ENCODE measurements around the gene SLC25A12.
"Not testable (repeated sequence)": the region's sequence is repeated elsewhere in the genome, so short reads cannot be mapped to it uniquely, and the experiment has no call there.

The SLC25A12 gene

DNA sequence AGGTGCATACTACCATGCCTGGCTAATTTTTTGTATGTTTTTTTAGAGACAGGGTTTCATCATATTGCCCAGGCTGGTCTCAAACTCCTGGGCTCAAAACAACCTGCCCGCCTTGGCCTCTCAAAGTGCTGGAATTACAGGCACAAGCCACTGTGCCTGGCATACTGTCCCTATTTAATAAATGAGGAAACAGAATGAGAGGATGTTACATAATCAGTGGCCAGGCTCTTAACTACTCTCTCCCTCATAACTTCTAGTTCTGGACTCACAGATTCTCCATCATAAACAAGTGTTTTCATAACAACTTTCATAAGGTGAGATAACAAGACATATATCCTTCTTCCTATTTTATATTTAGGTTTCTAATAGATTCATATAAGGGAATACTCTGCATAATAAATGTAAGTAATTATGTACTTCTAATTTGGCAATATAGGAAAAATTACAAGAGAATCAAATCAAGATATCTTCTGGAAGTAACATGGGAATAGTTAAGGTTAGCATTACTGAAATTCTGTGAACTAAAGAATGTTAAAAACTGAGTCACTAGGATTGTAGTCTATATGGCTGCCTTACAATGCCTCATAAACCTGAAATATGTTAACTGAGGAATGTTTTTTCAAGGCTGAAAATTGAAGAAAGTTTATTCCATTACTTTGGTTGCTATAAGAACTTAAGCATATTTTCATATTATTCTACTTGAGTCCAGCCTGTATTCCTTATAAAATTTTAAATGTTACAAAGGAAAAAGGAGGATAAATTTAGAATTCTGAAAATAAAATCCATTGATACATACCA lies 71.3 kb downstream of the SLC25A12 start:
- no peak for DNase-seq (ENCODE audit: low spot score)

DNA sequence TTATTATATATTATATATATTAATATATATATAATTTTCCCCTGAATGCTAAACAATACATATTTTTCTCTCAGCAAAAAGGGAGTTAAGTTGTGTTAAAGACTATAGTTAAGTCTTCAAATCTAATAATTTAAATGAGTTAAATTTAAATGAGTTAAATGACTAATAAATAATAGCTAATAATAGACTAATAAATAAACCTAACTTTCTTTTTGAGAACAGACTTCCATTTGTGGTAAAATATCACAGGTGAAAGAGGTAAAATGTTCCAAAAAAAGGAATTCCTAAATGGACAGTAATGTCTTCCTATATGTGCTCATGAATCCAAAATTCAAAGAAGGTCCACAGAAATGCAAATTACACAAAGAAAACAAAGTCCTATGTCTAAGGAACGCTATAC lies 74.6 kb downstream of the SLC25A12 start:
- DNase-seq (ENCODE audit: low spot score): no peak

DNA sequence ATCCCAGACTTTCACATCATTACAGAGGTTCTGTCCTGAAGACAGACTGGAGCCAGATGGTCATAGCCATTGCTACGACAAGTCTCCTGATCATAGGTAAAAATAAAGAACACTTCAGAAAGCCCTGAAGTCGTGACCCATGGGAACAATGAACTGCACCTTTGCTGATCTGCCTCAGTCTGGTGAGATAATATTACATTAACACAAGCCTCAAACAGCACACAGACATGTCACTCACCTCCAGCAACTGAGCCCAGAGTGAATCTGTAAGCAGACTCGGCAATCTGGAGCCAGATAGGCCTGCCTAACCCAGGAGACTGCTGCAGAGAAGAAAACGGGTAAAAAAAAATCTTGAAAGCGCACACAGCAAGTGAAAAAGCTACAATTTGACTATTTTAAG lies 79.2 kb downstream of the SLC25A12 start:
- no peak for DNase-seq (ENCODE audit: low spot score)

DNA sequence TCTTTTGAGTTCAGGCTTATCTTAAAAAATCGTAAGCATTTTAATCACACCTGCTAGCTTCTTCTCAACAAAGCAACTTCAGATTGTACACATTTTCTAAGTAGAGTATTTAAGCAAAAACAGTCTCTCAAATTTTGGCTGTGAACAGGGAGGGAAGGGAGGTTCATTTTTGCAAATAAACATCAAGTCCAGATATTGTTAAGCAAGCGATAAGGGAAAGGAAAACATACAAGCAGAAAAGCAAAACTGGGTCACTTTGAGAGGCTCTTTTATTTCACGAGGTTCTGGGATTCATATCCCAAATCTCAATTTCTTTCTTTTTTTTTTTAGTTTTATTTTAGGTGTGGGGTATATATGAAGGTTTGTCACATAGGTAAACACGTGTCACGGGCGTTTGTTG lies 79.9 kb downstream of the SLC25A12 start:
- no peak for DNase-seq (ENCODE audit: low spot score)

DNA sequence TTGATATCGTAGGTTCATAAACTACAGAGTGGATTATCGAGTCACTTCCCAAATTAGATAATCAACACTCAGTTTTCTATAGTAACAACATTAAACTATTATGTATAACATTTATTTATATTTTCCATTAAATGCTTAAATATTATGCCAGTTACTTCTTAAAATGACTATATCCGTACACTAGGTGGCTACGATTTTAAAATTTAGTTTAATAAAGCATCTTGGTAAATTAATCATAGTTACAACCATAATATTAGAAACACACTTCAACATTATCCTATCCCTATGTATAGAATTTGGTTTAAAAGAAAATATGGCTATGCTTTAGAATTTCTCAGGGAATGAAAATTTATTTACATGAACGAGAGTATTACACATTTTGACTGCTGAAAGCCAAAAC lies 80.3 kb downstream of the SLC25A12 start:
- no peak for DNase-seq (ENCODE audit: low spot score)

DNA sequence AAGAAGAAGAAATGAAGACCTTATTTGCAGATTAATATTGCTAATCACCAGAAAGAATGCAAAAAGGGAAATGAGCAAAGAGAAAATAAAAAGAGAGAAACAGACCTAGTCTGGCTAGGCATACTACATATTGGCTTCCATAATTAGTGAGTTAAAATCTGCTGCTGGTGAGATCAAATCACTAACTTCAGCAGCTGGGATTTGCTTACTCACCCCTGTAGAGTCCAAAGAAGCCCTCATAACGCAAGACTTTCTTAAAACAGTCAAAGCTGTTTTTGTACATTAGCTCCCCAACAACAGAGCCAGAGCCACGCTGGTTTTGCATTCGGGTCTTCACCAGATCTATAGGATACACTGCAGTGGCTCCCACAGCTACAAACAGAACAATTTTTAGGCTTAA lies 80.9 kb downstream of the SLC25A12 start:
- DNase-seq (ENCODE audit: low spot score): no peak

DNA sequence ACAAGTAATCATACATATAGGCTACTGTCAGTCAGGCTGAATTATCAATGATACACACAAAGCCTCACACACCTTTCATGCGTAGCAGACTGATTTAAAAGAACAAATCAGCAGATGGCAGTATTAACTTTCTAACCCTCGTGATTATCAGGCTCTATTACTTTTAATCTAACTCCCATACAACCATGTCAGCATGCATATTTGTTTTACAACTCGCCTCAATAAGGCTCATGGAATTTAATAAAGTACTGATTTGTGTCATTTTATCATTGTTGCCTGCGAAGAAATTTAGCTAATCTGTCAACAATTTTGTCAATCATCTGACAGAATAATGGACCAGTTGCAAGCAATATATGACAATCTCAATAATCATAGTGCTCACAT lies 82.8 kb downstream of the SLC25A12 start:
- DNase-seq (ENCODE audit: low spot score): peak; percentile 21

DNA sequence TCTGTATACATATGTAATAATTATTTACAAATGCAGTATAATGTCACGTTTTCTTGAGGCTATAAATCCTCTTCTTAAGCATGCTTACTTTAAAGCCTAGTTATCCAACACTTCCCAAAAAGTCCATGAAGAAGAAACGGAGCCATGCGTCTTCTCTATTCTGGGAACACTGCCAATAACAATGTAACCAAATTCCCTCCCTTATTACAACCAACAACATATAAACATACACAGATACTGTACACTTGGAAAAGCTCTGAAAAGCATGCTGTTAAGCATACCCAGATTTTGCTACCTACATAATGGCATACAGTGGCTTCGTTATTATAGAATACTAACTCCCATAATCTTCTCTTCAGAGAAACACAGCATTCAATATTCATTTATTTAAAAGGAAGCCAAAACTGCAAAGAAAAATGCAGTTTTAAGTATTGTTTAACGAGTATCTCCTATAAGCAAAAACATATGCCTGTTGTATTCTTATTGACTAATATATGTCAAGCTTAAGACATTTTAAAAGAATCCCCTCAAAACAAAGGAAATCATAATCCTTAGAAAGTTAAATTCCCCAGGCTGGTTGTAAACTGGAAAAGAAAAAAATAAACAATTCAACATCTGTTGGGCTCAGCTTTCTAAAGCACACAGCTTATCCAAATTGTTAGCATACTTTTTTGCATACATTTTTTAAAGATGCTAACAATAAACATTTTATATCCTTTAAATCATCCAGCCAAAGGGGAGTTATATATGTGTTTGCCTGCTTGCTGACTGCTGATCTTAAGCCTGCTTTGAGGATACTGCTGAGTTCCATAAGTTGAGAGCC lies 83.4 kb downstream of the SLC25A12 start:
- DNase-seq (ENCODE audit: low spot score): no peak

DNA sequence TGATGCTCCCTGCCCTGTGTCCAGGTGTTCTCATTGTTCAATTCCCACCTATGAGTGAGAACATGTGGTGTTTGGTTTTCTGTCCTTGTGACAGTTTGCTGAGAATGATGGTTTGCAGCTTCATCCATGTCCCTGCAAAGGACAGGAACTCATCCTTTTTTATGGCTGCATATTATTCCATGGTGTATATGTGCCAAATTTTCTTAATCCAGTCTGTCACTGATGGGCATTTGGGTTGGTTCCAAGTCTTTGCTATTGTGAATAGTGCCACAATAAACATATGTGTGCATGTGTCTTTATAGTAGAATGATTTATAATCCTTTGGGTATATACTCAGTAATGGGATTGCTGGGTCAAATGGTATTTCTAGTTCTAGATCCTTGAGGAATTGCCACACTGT lies 85.2 kb downstream of the SLC25A12 start:
- not testable (repeated sequence) for DNase-seq (ENCODE audit: low spot score)

DNA sequence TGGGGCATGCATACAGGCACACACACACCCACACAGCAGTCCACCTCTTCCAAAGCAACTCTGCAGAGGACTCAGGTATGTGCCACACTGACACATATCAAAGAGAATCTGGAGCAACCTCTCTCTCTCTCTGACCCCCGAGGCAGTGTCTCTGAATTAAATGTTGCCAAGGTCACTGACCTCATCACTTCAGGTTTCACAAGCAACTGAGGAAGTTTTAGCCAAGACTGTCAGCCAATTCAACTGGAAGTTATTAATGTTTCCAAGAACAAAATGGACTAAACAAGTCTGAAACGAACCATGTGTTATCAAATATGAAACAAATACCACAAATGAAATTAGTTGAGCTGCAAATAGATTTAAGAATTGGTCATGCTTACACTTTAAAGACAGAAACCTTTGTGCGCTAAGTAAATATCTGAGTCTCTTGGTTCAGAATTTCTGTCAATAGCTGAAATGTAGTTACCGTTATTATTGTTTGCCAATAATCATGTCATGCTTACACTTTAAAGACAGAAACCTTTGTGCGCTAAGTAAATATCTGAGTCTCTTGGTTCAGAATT lies 86.1 kb downstream of the SLC25A12 start:
- no peak for DNase-seq (ENCODE audit: low spot score)

DNA sequence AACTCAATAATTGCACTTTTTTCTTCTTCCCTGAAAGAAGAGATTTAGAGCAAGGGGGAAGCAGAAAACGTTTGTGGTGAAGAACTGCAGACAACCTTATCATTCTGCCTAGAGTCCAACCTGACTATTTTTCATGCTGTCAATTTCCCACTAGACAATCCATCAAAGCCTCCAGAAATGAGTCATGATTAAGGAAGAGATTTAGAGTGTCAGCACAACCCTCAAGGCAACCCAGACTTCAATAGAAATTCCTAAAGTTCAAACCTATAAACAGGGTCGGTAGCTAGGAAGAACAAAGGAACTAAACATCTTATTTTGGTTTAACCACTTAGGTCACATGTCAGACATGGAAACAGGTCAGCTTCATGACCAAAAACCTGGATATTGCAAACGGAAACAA lies 86.9 kb downstream of the SLC25A12 start:
- no peak for DNase-seq (ENCODE audit: low spot score)

DNA sequence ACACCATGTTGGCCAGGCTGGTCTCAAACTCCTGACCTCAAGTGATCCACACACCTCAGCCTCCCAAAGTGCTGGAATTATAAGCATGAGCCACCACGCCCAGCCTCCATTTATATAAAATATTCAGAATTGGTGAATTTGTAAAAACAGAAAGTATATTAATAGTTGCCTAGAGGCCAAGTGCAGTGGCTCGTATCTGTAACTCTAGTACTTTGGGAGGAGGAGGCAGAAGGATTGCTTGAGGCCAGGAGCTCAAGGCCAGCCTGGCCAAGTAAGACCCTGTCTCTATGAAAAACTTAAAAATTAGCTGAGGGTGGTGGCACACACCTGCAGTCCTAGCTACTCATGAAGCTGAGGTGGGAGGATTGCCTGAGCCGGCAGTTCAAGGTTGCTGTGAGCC lies 89.6 kb downstream of the SLC25A12 start:
- DNase-seq (ENCODE audit: low spot score): no peak

DNA sequence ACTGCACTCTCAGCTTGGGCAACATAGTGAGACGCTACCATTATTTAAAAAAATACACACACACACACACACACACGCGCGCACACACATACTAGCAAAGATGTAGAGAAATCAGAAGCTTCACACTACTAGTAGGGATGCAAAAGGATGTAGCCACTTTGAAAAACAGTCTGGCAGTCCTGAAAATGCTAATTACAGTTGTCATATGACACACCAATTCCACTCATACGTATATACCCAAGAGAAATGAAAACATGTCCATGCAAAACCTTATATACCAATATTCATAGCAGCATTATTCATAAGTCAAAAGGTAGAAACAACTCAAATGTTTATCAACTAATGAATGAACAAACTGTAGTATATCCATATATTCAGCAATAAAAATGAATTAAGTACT lies 90.3 kb downstream of the SLC25A12 start:
- no peak for DNase-seq (ENCODE audit: low spot score)

DNA sequence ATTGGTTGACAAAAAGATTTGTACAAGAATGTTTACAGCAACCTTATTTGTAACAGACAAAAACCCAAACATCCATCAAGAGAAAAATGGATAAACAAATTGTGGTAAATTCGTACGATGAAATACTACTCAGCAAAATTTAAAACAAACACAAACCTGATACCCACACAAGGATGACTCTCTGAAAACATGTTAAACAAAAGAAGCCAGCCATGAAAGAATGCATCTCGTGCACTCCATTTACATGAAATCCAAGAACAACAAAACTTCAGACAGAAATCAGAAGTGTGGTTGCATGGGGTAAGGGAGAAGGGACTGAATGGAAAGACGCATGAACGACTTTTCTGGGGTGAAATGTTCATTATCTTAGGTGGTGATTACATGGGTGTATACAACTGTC lies 93.4 kb downstream of the SLC25A12 start:
- DNase-seq (ENCODE audit: low spot score): no peak

DNA sequence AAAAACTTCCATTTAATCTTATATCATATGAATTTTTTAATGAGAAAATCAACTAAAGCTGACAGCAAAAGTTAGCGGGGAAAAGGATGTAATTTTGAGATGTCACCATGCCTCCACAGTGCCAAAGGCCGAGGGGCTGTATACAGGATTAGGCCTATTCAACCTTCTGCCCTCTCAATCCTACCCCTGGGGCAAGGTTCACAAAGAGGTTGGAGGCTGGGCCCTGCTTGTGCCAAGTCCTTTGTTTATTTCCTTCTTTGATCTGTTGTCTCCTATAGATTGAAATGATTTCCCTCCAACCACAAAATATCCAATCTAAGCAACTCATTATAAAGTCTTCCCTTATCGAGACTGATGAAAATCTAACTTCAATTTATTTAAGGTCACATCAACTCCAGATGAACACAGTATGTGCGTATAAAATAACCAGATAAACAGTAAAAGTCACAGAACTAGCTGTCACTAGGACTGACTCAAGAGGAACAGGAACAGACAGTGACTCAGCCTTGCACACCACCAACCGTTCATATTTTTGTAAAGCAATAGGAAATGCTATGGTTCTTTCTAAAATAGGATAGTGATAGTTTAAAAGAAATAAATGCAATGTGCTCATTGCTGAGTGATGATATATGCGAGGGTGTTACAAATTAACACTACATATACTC lies 95.8 kb downstream of the SLC25A12 start:
- no peak for DNase-seq (ENCODE audit: low spot score)

DNA sequence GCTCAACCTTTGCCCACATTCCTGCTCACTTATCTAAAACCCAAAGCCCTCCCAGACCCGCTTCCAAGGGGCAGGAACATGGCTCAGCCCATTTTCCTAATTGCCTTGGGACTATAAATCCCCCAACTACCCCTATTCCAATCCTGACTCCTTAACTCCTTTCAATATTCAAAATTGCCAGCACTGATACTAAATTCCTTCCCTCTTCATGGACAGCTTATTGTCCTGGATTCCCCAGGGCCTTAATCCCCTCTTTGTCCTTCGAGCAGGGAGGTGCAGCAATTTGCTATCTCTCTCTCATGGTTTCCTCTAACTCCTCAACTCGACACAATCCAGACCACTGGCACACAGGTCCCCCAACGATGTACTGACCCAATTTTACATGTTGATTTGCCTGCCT lies 99.1 kb downstream of the SLC25A12 start:
- no peak for DNase-seq (ENCODE audit: low spot score)

DNA sequence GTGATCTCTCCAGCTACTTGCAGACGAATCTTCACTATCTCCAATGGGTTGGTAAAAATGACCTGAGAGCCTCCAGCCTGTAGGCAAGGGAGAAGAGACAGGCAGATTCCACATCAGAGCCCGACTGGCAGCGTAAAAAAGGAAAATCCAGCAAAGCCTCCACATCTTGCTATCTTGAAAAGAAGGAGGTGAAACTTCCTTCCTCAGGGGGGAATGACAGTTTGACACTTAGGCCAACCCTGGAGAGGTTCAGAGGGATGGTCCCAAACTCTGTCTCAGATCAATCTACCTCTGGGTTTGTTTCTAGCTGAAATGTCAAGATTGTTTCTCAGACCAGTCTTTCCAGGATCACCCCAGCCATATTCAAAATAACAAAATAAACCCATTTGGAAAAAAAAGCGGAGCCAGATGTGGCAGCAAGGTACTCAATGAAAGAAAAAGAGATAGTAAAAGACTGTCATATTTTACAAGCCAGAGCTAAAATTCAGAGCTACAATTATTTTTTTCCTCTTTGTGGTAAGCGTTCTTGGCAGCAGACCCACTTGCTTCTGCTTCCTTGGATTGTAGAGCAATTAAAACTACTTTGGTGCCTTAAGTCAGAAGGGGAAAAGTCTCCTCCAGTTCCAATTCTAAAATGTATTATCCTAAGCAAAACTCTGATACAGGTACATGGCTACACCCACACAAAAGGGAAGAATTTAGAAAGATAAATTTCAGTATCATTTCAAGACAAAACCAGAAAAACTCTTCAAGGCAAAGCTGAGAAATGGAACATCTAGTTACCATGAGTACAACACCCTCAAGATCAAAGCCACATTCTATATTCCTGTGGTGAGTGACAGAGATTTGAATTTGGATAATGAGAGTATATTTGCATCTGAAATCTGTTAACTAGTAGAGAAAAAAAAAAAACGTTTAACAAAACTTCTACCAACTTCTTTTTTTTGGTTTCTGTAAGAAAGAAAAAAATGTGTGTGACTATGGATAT lies 100.1 kb downstream of the SLC25A12 start:
- DNase-seq (ENCODE audit: low spot score): no peak

DNA sequence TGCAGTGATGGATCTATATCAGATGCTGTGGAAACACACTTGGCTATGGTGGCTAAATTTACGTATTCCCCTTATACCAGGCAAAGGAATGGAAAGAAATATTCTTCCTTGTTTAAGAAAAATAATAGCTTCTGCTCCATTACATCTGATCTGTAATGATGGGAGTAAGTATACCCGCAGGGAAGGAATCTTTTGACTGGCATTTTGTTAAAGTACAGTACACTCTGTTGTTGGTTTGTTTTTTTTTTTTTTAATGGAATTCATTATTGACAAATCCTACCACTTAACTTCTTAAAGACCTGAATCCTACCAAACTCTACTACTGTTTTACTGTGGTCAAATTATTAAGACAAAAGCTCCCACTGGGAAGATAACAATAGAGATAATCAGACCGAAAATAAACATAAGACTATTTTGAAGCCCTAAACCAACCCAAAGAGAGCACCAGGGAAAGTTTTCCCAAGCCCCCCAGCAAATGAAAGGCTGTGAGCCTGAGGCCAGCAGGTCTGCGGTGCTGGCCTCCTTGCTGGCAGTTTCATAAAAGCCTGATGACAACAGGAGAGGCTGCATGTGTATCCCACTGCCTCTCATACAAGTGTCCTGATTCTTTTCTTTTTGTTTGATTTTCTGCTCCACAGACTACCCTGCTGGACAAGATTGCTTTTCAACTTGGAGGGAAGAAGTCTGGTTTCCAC lies 101.0 kb downstream of the SLC25A12 start:
- no peak for DNase-seq (ENCODE audit: low spot score)

DNA sequence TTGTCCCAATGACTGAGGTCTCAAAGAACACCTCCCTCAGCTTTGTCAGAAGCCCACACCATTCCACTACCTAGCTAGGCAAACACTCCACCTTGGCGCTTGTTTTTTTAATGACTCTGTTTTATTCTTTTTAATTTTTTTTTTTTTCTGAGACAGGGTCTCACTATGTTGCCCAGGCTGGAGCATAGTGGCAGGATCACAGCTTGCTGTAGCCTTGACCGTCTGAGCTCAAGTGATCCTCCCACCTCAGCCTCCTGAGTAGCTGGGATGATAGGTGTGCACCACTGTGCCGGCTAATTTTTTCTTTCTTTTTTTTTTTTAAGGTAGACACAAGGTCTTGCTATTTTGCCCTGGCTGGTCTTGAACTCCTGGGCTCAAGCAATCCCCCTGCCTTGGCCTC lies 101.9 kb downstream of the SLC25A12 start:
- no peak for DNase-seq (ENCODE audit: low spot score)

DNA sequence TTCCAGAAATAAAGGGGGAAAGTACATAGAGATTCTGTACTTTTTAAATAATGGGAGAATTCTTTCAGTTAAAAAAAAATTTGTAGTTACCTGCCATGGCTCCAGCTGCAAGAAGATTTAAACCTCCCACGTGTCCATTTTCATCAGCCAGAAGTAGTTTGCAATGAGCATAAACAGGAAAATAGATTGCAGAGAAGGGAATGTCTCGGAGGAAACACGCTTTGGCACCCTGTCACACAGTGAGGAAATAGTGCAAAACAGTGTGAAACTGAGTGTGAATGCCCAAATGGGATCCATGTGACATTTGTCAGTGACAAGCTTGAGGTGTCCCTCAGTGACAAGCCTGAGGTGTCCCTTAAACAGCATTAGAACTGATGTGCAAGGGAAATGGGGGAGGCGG lies 102.7 kb downstream of the SLC25A12 start:
- no peak for DNase-seq (ENCODE audit: low spot score)

DNA sequence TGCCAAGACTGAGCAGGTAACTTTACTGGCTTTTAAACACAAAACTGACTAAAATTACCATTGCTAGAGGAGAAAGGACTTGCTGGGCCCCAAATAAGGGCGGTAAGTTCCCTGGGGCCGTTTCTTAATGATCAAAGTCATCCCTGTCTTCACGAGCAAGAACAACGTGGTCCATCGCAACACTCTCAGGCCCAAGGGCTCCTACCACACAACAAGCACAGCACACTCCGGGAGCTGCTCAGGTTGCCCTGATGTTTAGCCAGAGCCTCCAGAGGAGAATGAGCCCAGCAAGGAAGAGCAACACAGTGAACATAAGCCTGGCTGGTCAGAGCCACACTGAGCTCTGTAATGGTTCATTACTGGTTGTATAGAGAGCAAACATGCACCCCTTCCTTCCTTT lies 104.1 kb downstream of the SLC25A12 start:
- no peak for DNase-seq (ENCODE audit: low spot score)
